ENCODE data around the gene PIGQ. TPM values are rescaled to one million over a fixed set of nuclear protein-coding genes. Genes with fewer than 3 reads are reported as not detected.
A peak's percentile ranks its signal among the peaks of the same experiment; 100 is the strongest.

Gene PIGQ
- 46.7 and 53.1 TPM in 2 replicates for total RNA-seq

GRCh38 chr16:569445-570254, at the start of gene PIGQ:
PIGQ (plus strand) TSS chr16:569968; CDS start chr16:574075, 4,107 bp downstream.
- POLR2A ChIA-PET = interaction anchor here (0.7 to 1.8 kb wide), 4 partner anchors 19 to 69 kb away, joined by 3 to 6 read pairs (median 4); partner anchors contain the start of genes CAPN15 and METTL26
- peak; percentile 71 for DNase-seq
- peak; percentile 76 for ATAC-seq (ENCODE audit: low read depth)
- intact Hi-C loops (cut with micrococcal nuclease) = loop anchor here (1.0 to 5.0 kb wide), 2 partner anchors 42 to 67 kb away; partner anchors contain the start of genes CAPN15 and METTL26
- H3K4me3 Mint-ChIP-seq = peak within 1 kb of the TSS; percentile 89
- CTCF ChIA-PET = no interaction called here
- no peak for TF ChIP-seq CTCF (IDR thresholded peaks at IDR 0.05)
- no peaks in the 10 kb centered on the region for H3K9me3 Mint-ChIP-seq
- H3K36me3 Mint-ChIP-seq (ENCODE audit: low read depth) = peaks cover 2% of the 10 kb centered on the region
- peaks cover 34% of the 10 kb centered on the region for H3K4me1 Mint-ChIP-seq
- H3K27ac Mint-ChIP-seq = peak within 1 kb of the TSS; percentile 84
- no peaks in the 10 kb centered on the region for H3K27me3 Mint-ChIP-seq

- intact Hi-C loops (cut with micrococcal nuclease) = no loop called here
- no peak for TF ChIP-seq CTCF (IDR thresholded peaks at IDR 0.05)
- ChIA-PET CTCF (no interaction called here), POLR2A (no interaction called here)
- no peaks in the 10 kb centered on the region for H3K9me3 Mint-ChIP-seq
- H3K4me1 Mint-ChIP-seq = peaks cover 15% of the 10 kb centered on the region
- no peak overlapping the region for H3K4me3 Mint-ChIP-seq
- ATAC-seq (ENCODE audit: low read depth) (no peak), DNase-seq (no peak)
- peaks cover 11% of the 10 kb centered on the region for H3K36me3 Mint-ChIP-seq (ENCODE audit: low read depth)
- H3K27ac Mint-ChIP-seq = no peak overlapping the region
- H3K27me3 Mint-ChIP-seq = no peaks in the 10 kb centered on the region
These were observed 48.9 kb upstream of the PIGQ start for GRCh38 chr16:520847-521246.

GRCh38 chr16:521381-522210, 48.2 kb upstream of the PIGQ start:
- H3K27me3 Mint-ChIP-seq = no peaks in the 10 kb centered on the region
- H3K27ac Mint-ChIP-seq = no peak overlapping the region
- peaks cover 11% of the 10 kb centered on the region for H3K36me3 Mint-ChIP-seq (ENCODE audit: low read depth)
- H3K9me3 Mint-ChIP-seq = no peaks in the 10 kb centered on the region
- DNase-seq (no peak), ATAC-seq (ENCODE audit: low read depth) (no peak)
- no peak overlapping the region for H3K4me3 Mint-ChIP-seq
- intact Hi-C loops (cut with micrococcal nuclease) = no loop called here
- ChIA-PET CTCF (no interaction called here), POLR2A (no interaction called here)
- TF ChIP-seq CTCF (IDR thresholded peaks at IDR 0.05) = no peak
- peaks cover 22% of the 10 kb centered on the region for H3K4me1 Mint-ChIP-seq

- no peaks in the 10 kb centered on the region for H3K9me3 Mint-ChIP-seq
- H3K27ac Mint-ChIP-seq = no peak overlapping the region
- no peak for TF ChIP-seq CTCF (IDR thresholded peaks at IDR 0.05)
- peaks cover 11% of the 10 kb centered on the region for H3K36me3 Mint-ChIP-seq (ENCODE audit: low read depth)
- ChIA-PET CTCF (no interaction called here), POLR2A (interaction anchor here (0.7 kb wide), 1 partner anchor 11 kb away, joined by 3 read pairs; no protein-coding TSS in a partner anchor)
- ATAC-seq (ENCODE audit: low read depth) (no peak), DNase-seq (no peak)
- H3K4me1 Mint-ChIP-seq = peaks cover 24% of the 10 kb centered on the region
- H3K4me3 Mint-ChIP-seq = no peak overlapping the region
- H3K27me3 Mint-ChIP-seq = no peaks in the 10 kb centered on the region
- intact Hi-C loops (cut with micrococcal nuclease) = no loop called here
These were observed 47.3 kb upstream of the PIGQ start for GRCh38 chr16:522320-523096.
